HepG2 (cell line): ENCODE results near the gene NSD1. TPM values are rescaled to one million over a fixed set of nuclear protein-coding genes. Genes with fewer than 3 reads are reported as not detected.
A peak's percentile ranks its signal among the peaks of the same experiment; 100 is the strongest.

Experiments used
- ATAC-seq: fragments of 200-7000 bp; cut with Tn5 transposase; 3 replicates; pipeline ENCODE4 v1.9.1; 2020; ENCODE audit warnings: mild to moderate bottlenecking, moderate library complexity
- BruUV-seq: library from RNA; stranded (reverse); fragments of 400-500 nt; replicated peaks from 2 replicates; lab custom pipeline; 2021; lab: Mats Ljungman, UMichigan
- CTCF ChIA-PET: fragments of 300-600 bp; formaldehyde crosslinking; extraction: SDS; loops from one replicate; lab custom pipeline; 2021; ENCODE audit warnings: low total read pairs, inconsistent platforms, low intra/inter-chr PET ratio; lab: Yijun Ruan, JAX
- POLR2A ChIA-PET: fragments of 350-600 bp; sonication (Branson Sonifier 250); formaldehyde crosslinking; loops from one replicate; lab custom pipeline; 2020; ENCODE audit warnings: antibody characterized with exemption, inconsistent platforms; lab: Yijun Ruan, JAX
- DNase-seq: peaks from one replicate; pipeline ENCODE4 v3.0.0-alpha.2; 2015; ENCODE audit warnings: low spot score
- FAIRE-seq: peaks from 3 replicates; lab custom pipeline; 2011; peaks lifted over from hg19 to GRCh38; lab: Jason Lieb, UNC
- H2AFZ ChIP-seq: one replicate; pipeline ENCODE4 v1.6.1; 2011; ENCODE audit warnings: low read length, inconsistent platforms
- H3K27ac ChIP-seq: fragments of 300-600 bp; 3 replicates; pipeline ENCODE4 v1.8.0; 2011; ENCODE audit warnings: mixed run types, mild to moderate bottlenecking, mixed read lengths, low read length, inconsistent platforms; ENCODE audit not compliant: insufficient read depth; ENCODE audit errors: extremely low read length
- H3K27me3 ChIP-seq, 2 experiments: fragments of 200-600 bp in 1 of 2; 2 replicates in 1 of 2; 3 replicates in 1 of 2; pipeline versions ENCODE4 v1.6.0 to v1.8.0; 2011; ENCODE audit warnings: low read length in 2 of 2, mild to moderate bottlenecking in 2 of 2, moderate library complexity in 2 of 2, inconsistent platforms in 1 of 2; ENCODE audit not compliant: insufficient read depth in 2 of 2, control insufficient read depth in 1 of 2
- H3K36me3 ChIP-seq, 2 experiments: fragments of 200-600 bp in 1 of 2; replicated peaks in 1 of 2; 2 replicates in 1 of 2; 3 replicates in 1 of 2; pipeline versions ENCODE4 v1.5.1 to v1.8.0; 2011; ENCODE audit warnings: low read length in 2 of 2, inconsistent platforms in 1 of 2; ENCODE audit not compliant: insufficient read depth in 2 of 2, control insufficient read depth in 1 of 2
- H3K4me1 ChIP-seq: 2 replicates; pipeline ENCODE4 v1.5.1; 2012; ENCODE audit warnings: low read length, inconsistent platforms; ENCODE audit not compliant: insufficient read depth
- H3K4me2 ChIP-seq: 2 replicates; pipeline ENCODE4 v1.6.0; 2011; ENCODE audit warnings: low read depth, low read length, inconsistent platforms
- H3K4me3 ChIP-seq, 3 experiments: fragments of 200-600 bp in 1 of 3; sonication (generic), shearing (Covaris generic) in 1 of 3; replicated peaks in 1 of 3; 2 replicates each; pipeline ENCODE4 v1.5.1; 2011 to 2016; ENCODE audit warnings: low read length in 3 of 3, inconsistent platforms in 2 of 3, low read depth in 2 of 3, mild to moderate bottlenecking in 2 of 3, control low read depth in 1 of 3, mixed read lengths in 1 of 3; ENCODE audit not compliant: insufficient read depth in 1 of 3
- H3K79me2 ChIP-seq: one replicate; pipeline ENCODE4 v1.6.1; 2011; ENCODE audit warnings: low read length, inconsistent platforms; ENCODE audit not compliant: insufficient read depth
- H3K9ac ChIP-seq: 2 replicates; pipeline ENCODE4 v1.6.0; 2011; ENCODE audit warnings: mild to moderate bottlenecking, low read depth, low read length, inconsistent platforms; ENCODE audit not compliant: insufficient read depth
- H3K9me3 ChIP-seq: 2 replicates; pipeline ENCODE4 v1.5.1; 2012; ENCODE audit warnings: mild to moderate bottlenecking, low read length
- H4K20me1 ChIP-seq: 2 replicates; pipeline ENCODE4 v1.6.0; 2011; ENCODE audit warnings: inconsistent platforms, mild to moderate bottlenecking, low read length, moderate library complexity; ENCODE audit not compliant: insufficient read depth
- GABPB1 ChIP-seq: IDR thresholded peaks from 2 replicates; pipeline ENCODE4 v1.6.1; 2016; ENCODE audit warnings: mild to moderate bottlenecking, missing genetic modification reagents, moderate library complexity, missing compliant biosample characterization
- MIXL1 ChIP-seq: IDR thresholded peaks from 2 replicates; pipeline ENCODE4 v1.6.1; 2016
- NR2F6 ChIP-seq, 2 experiments: IDR thresholded peaks; 2 replicates each; pipeline ENCODE4 v1.6.1; 2016; ENCODE audit warnings: antibody characterized with exemption in 1 of 2, mild to moderate bottlenecking in 1 of 2
- TEAD3 ChIP-seq: optimal IDR thresholded peaks from 2 replicates; pipeline ENCODE3; 2016; ENCODE audit warnings: borderline replicate concordance
- WGBS: methylation state at CpG from one replicate; pipeline ENCODE4 v1.1.6; 2017; ENCODE audit warnings: low lambda C conversion rate; 5-methylcytosine and 5-hydroxymethylcytosine counted together
- in situ Hi-C: cut with HindIII; loops from 2 replicates; pipeline ENCODE4 v1.10.0; 2017; ENCODE audit warnings: low pct_unique_long_range_greater_than_20kb; ENCODE audit not compliant: extremely low pct_ligation_motif_present
- intact Hi-C: fragments of 100-400 bp; cut with micrococcal nuclease; formaldehyde crosslinking; loops from one replicate; pipeline ENCODE4 v1.10.0; 2022; ENCODE audit not compliant: unreplicated experiment
- polyA plus RNA-seq, 8 experiments: library from polyadenylated mRNA; depleted of rRNA in 3 of 8; stranded (reverse) in 7 of 8; unstranded in 1 of 8; fragments of >200 nt; fragmentation: Illumina TruSeq in 4 of 8; extraction: Trizol in 4 of 8; gene quantifications; 2 replicates each; pipeline versions ENCODE4 v1.2.1 to v1.2.3, GENCODE V29; 2011 to 2016; ENCODE audit warnings: low read depth in 4 of 8, missing spikeins in 1 of 8, mixed read lengths in 1 of 8; ENCODE audit not compliant: insufficient read depth in 1 of 8
- total RNA-seq, 5 experiments: library from RNA; depleted of rRNA; stranded (reverse); fragments of >200 nt; fragmentation: Illumina TruSeq; extraction: Trizol; gene quantifications; 2 replicates each; pipeline ENCODE4 v1.2.3, GENCODE V29; 2016; ENCODE audit warnings: low read depth in 1 of 5

The NSD1 gene
- total and polyA plus RNA-seq, 2 of the 13 experiments (the other 11 are each of a cell fraction or from before 2014, with no cell fraction given), result 0.01 to 0.09 TPM

- no peak for TF ChIP-seq NR2F6 (IDR thresholded peaks at IDR 0.05)
- no peak for TF ChIP-seq NR2F6 (CRISPR knock-in tag; IDR thresholded peaks at IDR 0.05)
Measured at GRCh38 chr5:177189965-177190364, 56.4 kb downstream of the NSD1 start (continued).

GRCh38 chr5:177194268-177194667 is 60.7 kb downstream of the NSD1 start:
- H3K4me2 ChIP-seq, result no peak overlapping the region
- H3K36me3 ChIP-seq, result no peaks in the 10 kb centered on the region
- in situ Hi-C loops, result no loop called here
- no peaks in the 10 kb centered on the region for H3K79me2 ChIP-seq
- no peak for FAIRE-seq
- no peaks in the 10 kb centered on the region for H3K9me3 ChIP-seq
- no peak for TF ChIP-seq MIXL1 (CRISPR knock-in tag)
- TF ChIP-seq TEAD3 (CRISPR knock-in tag), result peak; percentile 95
- peak; percentile 61 for ATAC-seq
- ChIA-PET POLR2A (interaction anchor here (0.7 kb wide), 1 partner anchor 1652 kb away, joined by 3 read pairs; no protein-coding TSS in a partner anchor), CTCF (no interaction called here)
- no peak overlapping the region for H2AFZ ChIP-seq
- H4K20me1 ChIP-seq, result no peaks in the 10 kb centered on the region
- H3K4me3 ChIP-seq, result no peak overlapping the region
- no TSS peak for BruUV-seq
- no peak overlapping the region for H3K9ac ChIP-seq
- peak; percentile 70 for DNase-seq
- H3K4me1 ChIP-seq, result no peaks in the 10 kb centered on the region
- intact Hi-C loops, result no loop called here
- no peak overlapping the region for H3K27ac ChIP-seq
- 5% methylated on average over 3 of the region's 3 CpGs for WGBS
- H3K27me3 ChIP-seq, result no peaks in the 10 kb centered on the region

GRCh38 chr5:177195307-177195952 is 61.9 kb downstream of the NSD1 start:
- no peak for FAIRE-seq

More at GRCh38 chr5:177195307-177195952, 61.9 kb downstream of the NSD1 start:
- H3K9ac ChIP-seq, result no peak overlapping the region
- ATAC-seq (no peak), DNase-seq (no peak)
- no peaks in the 10 kb centered on the region for H4K20me1 ChIP-seq
- POLR2A ChIA-PET, result no interaction called here
- no peaks in the 10 kb centered on the region for H3K36me3 ChIP-seq
- intact Hi-C loops, result no loop called here
- no peak overlapping the region for H3K4me2 ChIP-seq
- H3K27me3 ChIP-seq, result no peaks in the 10 kb centered on the region
- H3K4me1 ChIP-seq, result no peaks in the 10 kb centered on the region
- H2AFZ ChIP-seq, result no peak overlapping the region
- CTCF ChIA-PET, result no interaction called here
- no peak for TF ChIP-seq GABPB1 (CRISPR knock-in tag)
- TF ChIP-seq, all 625 proteins: peak for 0
- BruUV-seq, result no TSS peak
- in situ Hi-C loops, result no loop called here
- H3K9me3 ChIP-seq, result no peaks in the 10 kb centered on the region
- no peak overlapping the region for H3K27ac ChIP-seq
- no peak overlapping the region for H3K4me3 ChIP-seq
- H3K79me2 ChIP-seq, result no peaks in the 10 kb centered on the region
- 52% methylated on average over 9 of the region's 9 CpGs for WGBS
